HG02763 (cell line): ENCODE measurements around the gene HOXD4.

ENCODE experiments used
- ATAC-seq: cut with Tn5 transposase; IDR thresholded peaks from one replicate; pipeline ENCODE4 v1.9.1; 2021; ENCODE audit warnings: mild to moderate bottlenecking, moderate library complexity; ENCODE audit not compliant: unreplicated experiment

The HOXD4 gene

DNA sequence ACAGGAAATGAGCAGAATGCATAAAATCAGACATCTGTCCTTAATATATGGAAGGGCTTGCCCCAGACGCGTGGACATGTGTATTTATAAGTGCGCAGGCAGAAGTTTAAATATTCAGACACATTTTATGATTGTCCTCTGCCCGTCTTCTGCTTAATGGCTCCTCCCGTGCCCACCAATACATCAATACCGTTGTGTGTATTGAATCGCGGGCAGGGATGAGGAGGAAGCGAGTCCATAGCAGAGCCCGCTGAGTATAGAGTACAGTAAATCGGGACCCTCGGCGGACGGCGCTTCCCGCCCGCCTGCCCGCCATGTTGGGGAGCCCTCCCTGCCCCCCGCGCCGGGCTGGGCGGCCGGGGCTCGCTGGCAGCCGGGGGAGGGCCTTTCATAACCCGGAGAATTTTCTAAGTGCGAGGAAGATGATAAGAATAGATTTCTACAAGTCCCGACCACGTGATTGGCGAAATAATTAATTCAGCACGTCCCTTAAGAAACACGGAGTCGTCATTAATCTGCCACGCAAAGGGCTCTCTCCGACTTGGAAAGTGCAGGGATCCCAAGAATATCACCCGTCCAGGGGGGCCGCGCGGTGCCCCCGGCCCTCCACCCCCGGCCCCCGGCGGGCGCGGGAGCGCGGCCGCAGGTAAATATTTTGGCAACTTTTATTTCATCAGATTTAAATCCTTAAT is 5.6 kb downstream of the HOXD4 start, which contains the start of gene HOXD3:
HOXD3 (plus strand) TSS at position 501 of the 692 bp plus-strand sequence. CDS start 11,808 bp downstream, outside the sequence.
- ATAC-seq, result no peak

DNA sequence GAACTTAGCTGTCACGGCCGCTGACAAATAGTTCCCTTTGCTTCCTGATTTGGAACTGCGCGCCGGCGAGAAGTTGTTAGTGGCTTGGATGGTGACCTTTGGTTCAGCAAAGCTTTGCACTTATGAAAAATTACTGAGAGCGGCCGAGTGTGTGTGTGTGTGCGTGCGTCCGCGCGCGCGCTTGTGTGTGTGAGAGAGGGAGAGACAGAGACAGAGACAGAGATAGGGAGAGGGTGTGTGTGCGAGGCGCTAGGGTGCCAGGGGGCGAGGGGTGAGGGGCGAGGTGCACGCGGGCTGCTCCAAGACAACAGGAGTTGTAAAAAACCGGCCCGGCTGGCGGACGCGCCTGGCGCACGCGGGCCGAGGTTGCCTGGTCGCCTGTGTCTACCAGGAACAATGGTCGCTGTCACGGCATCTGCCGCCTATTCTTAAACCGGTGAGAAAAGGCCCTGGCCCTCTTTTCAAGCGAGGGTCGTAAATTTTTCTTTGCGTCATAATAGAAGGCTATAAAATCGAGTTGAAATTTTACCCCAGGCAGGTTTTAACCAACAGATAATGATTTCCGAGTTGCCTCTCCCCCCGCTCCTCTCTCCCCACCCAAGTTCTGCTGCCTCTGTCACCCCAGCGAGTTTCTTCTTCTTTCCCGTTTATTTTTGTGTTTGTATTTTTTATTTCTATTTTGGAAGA is 6.3 kb downstream of the HOXD4 start:
- ATAC-seq, result no peak

DNA sequence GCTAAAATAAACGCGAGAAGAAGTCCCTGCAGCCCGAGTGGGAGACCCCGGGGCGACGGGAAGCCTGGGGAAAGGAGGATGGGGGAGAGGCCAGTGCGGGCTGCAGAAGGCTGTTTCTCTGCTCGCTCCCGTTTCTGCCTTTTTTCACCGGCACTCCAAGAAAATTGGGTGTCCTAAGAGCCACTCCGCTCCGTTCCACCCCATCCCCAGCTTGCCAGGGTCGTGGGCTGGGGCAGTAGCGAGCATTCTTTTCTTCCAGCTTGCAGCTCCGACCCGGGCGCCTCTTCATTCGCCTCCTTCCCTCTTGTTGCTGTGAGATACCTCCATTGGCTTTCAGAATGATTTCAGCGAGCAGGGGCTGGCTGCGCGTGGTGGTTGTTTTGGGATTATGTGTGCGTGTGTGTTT is 6.8 kb downstream of the HOXD4 start:
- no peak for ATAC-seq

DNA sequence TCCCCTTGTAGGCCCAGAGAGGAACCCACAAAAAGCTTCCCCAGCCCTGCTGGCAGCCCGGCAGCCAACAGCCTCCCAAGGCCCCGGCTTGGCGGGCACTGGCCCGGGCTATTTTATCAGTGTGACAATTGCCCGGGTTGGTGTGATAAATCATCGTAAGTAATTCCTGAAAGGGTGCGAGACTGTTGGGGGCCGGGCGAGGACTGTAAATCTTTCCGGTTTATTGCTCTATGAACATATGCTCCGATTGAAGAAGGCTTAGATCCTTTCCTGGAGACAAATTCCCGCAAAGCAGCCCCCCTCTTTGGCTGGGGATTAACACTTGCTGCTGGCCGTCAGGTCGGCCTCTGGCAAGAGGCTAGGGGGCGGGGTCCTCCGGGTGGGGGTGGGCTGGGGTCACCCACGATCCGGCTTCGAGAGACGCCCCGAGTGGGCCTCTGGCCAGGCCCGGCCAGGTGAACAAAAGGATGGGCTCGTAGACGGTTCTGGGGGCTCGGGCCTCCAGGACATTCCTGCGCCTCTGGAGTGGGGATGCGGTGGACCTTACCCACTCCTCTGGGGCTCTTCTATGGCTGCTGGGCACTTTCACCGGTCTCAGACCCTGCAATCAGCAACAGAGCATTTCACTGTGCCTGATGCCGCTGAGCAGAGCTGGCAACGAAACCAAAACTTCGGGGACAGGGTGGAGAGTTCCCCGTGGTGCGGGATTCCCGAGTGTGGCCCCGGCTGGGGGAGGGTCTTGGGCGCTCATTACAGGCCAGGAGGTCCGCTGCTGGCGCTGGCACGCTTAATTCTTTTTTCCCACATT is 7.7 kb downstream of the HOXD4 start:
- no peak for ATAC-seq

DNA sequence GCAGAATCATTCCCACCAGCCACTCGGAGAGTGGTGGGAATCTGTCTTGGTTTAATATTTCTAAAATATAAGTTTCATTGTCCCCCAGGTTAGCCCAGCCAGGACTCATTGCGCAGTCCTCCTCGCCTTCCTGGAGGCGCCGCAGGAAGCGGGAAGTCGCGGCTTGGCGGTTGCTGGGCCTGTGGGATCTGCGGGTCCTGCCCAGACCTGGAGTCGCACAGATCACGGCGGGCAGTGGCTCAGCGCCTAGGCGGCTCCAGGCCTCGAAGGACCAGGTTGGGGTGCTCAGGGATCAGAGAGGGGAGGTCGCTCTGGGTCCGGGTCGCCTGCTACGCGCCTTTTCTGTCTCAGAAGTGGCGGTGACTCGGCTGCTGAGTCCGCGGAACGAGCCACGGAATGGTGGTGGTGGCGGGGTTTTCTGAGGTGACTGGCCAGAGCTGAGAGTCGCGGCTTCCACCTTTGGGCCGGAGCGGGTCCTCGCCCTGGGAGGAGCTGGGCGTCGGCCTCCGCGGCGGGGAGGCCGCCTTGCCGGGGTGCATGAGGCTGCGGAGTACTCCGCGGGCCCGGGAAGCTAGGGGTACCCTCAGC is 8.4 kb downstream of the HOXD4 start:
- ATAC-seq, result no peak

DNA sequence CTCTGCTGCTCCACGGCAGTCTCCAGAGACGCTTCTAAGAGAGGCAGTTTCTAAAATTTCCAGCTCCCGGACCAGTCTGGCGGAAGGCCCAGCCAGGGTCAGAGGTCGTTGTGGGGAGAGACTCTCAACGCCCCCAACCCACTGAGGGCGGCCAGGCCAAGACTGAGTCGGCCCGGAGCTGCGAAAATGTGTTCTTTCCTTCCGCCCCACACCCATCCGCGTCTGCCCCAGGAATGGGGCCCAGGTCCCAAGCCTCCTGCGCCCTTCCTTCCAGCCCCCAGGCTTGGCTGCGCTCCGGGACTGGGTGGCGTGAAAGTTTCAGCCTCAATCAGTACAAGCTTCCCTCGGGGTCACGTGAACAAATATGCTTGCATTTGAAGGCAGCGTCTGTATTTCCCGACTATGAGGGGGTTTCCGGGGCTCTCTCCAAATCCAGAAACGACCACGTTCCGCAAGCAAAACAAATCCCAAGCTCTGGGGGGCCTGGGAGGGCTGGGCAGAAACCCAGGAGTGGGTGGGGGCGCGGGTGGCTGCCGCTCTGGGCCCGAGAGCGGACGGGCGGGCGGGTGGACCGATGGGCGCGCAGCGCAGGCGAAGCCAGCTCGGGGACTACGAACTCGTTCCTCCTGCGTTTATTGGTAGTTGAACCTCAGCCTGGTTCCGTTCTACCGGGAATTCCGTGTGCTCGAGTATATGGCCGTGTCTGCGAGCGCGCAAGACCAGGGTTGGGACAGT is 9.1 kb downstream of the HOXD4 start:
- no peak for ATAC-seq

DNA sequence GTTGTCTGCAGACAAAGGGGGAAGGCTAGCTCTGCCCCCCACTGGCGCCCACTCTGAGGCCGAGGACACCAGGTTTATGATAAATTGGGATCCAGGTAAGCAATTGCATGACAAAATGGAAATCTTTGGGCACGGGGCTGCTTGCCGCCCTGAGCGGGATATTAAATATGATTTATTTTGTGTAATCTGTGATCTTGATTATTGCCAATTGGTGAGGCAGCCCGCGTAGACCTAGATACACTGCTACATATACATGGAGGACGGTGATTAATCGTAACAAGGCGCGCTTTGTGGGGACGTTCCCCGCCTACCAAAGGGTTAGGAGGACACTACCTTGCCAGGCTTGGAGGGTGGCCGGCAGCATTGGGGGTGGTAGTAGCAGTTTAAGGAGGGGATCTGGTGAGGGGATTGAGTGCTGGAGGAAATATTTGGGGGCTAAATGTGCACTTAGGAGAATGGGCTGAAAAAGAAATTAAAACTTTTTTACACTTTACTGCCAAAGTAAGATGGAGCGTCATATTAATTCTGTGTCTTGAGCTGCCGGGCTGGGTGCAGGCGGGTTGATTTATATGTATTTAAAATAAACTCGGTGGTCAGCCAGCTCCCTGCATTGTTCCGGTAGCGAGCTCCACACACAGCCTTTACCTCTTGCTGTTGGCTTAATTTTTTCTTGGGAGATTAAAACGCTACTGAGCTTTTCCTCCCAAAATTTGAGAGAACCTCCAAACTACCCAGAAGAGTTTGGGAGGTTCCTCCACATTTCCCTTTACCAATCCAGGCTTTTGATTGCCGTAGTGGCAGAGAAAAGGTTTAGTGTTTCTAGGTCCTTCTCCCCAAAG is 9.9 kb downstream of the HOXD4 start:
- ATAC-seq, result no peak

DNA sequence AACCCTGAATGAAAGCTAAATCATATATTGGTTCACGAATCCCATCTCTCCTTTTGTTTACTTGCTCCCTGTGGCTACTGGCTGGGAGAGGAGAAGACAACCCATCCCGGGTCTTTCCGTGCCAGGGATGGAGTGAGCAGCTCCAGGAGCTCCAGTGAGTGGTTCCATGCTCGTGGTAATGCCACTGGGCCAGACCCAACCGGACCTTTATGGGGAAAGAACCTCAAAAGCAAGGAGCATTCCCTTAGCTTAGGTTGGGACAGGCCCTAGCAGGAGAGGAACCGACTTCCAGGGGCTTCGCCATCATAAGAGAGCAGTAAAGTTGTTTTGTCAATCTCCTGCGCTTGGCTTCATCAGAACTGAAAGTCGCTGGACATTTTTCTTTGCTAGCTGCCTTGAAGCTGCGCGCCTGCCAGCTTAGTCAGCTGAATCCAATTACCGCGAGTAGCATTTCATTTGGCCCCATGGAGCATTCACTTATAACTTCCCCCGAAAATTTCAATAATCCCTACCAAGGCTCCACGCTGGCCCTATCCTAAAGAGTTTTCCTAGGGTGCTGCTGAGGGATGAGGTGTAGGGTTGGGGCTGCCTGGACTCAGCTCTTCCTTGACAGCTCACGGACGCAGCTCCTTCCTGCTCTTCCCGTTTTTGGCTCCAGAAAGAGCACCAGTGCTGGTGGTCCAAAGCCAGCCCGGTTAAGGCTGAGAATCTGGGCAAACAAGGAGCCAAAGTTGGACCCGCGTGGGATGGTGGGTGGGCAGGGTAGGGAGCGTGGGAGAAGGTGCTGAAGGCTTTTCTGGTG is 10.7 kb downstream of the HOXD4 start:
- no peak for ATAC-seq

DNA sequence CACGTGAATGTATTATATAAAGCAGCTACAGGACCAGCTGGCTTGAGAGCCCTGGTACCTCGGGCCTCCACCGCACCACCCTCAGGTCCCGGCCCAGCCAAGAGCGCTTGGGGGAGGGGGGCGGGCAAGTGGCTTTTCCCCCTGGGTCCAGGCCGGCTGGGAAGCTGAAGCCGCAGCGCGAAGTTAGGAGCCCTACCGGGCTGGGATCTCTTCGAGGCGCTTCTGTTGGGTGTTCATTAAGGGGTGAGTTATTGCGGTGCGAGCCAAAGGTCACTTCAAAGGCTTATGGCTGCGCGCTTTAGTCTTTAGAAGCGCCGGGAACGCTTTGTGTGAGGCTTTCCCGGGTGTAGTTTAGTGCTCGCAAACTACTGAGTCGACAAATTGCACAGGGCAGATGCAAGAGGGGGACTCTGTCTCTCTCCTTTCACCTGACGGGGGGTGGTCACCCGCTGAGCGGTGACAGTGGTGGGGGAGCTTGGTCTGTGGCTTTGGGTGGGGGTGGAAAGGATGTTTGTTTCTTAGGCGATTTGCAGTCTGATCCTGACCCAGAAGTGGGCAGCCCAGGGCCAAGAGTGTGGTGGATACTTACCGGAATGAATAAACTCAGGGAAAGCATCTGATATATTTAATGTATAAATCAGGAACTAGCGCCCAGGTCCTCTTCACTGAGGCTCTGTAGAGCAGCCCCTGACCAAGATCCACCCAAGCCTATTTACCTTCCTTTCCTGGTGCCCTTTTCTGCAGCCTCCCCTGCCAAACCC is 11.7 kb downstream of the HOXD4 start:
- ATAC-seq, result no peak

DNA sequence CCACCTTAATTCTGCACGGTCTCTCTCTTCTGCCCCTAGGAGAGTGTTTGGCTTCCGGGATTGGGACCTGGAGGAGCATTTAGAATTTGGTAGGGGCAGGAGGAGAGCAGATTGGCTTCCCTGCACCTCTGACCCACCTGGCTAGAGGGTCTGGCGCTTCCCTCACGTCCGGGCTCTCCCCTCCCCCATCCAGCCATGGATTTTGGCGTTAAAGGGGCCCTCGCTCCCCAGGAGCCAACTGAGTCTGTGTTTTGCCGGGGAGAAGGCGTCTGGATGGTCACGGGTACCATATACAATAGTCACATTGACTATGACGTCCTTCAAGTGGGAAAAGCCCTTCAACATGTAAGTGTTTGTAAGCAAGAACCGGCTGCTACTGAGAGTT is 12.3 kb downstream of the HOXD4 start:
- ATAC-seq, result no peak

DNA sequence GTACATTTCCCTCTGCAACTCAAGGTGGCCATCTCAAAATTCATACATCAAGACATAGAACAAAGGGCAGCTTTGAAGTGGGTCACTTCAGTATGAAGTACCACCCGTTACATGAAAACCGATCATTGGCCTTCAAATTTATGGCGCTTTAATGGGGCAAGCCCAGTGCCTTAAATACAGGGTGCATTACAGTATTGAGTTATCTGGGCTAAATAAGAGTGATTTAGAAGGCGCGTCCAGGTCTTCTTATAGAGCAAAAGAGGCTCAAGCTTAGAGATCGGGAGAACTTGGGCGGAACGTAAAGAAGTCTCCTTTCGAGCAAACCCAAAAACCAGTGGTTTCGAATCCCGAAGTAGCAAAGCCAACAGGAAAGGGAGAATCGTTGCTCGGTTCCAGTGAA is 12.9 kb downstream of the HOXD4 start:
- ATAC-seq, result no peak

DNA sequence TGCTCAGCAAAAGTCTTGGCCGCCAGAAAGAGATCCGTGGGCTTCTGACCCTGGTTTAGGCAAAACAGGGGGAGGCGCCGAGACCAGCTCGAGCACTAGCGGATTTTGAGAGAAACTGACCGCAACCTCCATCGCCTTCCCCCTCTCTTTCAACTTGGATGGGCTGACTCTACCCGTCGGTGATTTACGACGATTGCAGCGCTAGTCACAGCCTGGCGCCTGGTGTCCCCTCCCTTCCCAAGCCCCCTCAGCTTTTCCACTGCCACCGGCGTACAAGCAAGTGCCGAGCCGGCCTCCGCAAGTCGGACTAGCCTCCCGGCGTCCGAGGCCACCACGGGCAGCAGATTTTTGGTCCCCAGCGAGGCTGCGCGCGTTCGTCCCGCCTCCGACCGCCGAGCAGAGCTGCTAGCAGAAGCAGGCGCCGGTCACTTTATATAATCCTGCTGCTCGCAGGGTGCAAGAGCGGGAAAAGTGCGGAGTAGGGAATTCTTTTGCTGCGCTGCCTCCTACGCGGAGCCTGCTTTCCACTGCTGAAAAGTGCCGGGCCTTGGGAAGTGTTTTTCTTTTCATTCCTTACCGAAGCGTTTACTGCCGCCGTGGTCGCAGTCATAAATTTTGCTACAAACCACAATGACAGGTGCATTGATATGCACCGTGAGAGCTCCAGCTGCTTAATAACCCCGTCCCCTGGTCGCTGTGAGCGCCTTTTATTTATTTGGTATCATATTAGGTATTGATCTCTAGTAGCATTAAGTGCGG is 13.4 kb downstream of the HOXD4 start:
- ATAC-seq, result no peak

DNA sequence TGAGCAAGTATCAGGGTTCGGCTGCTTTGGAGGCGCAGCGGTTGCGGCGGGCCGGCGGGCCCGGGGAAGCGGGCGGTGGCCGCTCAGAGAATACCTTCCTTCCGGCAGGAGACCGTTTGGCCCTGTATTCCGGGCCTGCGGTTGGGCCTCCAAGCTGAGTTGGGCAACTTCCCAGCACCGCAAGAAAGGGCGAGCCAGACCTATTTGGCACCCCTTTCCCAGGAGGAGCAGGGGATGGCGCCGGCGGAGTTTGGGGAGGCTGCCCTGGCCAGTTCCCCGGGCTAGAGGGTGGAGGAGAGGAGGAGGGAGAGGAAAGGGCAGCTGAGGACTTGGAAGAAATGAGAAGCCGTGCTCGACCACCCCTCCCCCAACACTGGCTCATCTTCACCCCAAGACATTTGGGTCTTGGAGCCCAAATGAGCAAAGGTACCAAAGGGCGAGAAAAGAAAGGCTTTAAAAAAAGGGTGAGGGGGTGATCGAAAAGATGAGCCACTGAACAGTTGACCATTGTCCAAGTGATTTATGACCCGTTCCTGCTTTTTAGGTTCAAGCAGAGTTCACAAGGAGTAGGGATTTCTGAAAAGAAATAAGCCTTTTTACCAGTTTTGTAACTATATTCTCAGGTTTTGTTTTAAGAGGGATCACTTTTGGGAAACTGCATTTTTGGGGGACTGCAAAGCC is 14.2 kb downstream of the HOXD4 start:
- no peak for ATAC-seq

DNA sequence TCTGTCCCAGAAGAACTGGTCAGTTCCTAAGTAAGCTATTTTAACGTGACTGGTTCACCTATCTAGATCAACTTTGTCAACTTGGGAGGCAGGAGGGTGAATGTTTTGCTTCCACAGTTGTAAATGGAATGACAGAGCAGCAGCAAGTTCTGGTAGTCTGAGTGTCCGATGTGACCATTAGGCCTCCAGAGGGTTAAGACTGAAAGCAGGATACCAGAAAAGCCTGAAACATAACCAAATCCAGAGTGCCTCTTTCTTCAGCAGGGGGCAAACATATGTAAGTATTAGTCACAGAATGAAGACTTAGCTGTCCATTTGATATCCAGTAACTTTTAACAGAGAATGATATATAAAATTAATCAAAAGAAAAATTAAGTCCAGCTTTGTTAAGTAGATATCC is 14.9 kb downstream of the HOXD4 start:
- no peak for ATAC-seq

DNA sequence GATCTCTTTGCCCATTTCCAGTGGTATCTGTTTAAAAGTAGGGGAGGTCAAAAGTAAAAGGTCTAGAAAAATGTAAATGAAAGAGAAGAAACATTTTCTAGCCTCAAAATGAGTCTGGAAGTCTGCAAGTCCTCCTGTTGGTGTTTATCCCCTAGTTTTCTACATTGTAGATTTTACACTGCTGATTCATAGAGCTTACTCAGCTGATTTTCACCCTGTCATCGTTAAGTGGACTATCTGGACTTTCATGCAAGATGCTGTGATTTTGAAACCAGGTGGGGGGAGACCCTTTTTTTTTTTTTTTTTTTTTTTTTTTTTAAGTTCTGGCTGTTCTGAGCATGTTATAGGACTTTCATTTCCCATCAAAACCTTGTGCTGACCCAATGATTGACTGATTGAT is 16.0 kb downstream of the HOXD4 start:
- no peak for ATAC-seq

DNA sequence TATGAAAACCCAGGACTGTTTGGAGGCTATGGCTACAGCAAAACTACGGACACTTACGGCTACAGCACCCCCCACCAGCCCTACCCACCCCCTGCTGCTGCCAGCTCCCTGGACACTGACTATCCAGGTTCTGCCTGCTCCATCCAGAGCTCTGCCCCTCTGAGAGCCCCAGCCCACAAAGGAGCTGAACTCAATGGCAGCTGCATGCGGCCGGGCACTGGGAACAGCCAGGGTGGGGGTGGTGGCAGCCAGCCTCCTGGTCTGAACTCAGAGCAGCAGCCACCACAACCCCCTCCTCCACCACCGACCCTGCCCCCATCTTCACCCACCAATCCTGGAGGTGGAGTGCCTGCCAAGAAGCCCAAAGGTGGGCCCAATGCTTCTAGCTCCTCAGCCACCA is 17.8 kb downstream of the HOXD4 start:
- no peak for ATAC-seq

DNA sequence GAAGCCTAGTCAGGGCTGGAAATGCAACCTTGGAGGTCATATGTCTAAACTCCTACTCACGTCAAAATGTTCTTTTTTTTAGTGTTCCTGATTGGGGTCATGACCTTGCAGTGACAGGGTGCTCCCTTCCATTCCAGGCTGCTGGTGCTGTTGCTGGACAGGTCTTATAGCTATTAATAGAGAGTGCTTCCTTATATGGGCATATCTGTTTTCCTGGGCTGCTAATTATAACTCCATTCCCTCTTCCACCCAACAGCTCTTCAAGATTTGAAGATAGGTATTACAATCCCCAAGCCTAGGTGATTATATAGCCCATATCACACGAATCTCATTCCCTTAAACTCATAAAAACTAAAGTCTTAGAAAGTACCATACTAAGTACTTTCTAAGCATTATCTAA is 18.4 kb downstream of the HOXD4 start:
- ATAC-seq, result no peak
